Sigmoid colon (tissue), 4 donors: Measurements from ENCODE around the gene MYO19.

Experiments used
- EP300 ChIP-seq, 4 donors: sonication (generic); formaldehyde crosslinking; IDR thresholded peaks; one replicate each; pipeline ENCODE4 v1.6.1; 2017; ENCODE audit warnings: antibody characterized with exemption in 4 of 4
- POLR2AphosphoS5 ChIP-seq, 4 donors: sonication (generic); formaldehyde crosslinking; IDR thresholded peaks; one replicate each; pipeline ENCODE4 v1.6.1; 2017; ENCODE audit warnings: antibody characterized with exemption in 4 of 4

DNA sequence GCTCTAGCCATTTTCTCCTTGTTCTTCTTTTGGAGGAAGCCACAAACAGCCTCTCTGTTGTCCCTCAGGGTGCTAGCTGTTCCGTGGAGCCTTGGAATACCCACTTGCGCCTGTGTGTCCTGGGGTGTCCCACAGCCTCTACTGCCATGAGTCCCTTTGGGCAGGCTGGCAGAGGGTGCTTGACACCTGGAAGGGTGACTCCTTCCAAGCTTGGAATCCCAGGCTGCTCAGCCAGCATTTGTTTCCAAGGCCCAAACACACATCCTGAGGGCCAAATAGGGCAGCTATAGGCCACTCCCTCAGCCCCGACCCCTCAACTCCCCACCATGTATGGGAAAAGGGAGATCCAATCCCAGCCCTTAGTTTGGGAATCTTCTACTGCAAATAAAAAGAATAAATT is 33.3 kb downstream of the MYO19 start:
- TF ChIP-seq POLR2AphosphoS5 (IDR thresholded peaks at IDR 0.05), result no peak
- no peak for TF ChIP-seq EP300 (IDR thresholded peaks at IDR 0.05)
